ENCODE data around the gene ZNF230. TPM values are rescaled to one million over a fixed set of nuclear protein-coding genes. Genes with fewer than 3 reads are reported as not detected.

ZNF230 gene
- total and polyA plus RNA-seq, 7 donors: 1.2 to 10.6 (median 3.0) TPM

GRCh38 chr19:44025217-44025936 lies 22.6 kb downstream of the ZNF230 start, which contains the start of gene ZNF222:
Gene ZNF222, plus strand, starts transcription at chr19:44025379. Its CDS starts 58 bp downstream, at chr19:44025437.
- H3K27me3 ChIP-seq: no peaks in the 10 kb centered on the region
- intact Hi-C loops (cut with DNase I): no loop called here
- DNase-seq: peak; percentile 88
- peaks cover 17 to 38% (median 34%) of the 10 kb centered on the region in 4 donors for H3K36me3 ChIP-seq
- H3K4me1 ChIP-seq: peaks cover 0 to 11% (median 7%) of the 10 kb centered on the region in 4 donors
- peaks cover 0 to 14% (median 7%) of the 10 kb centered on the region in 4 donors for H3K9me3 ChIP-seq
- H3K4me3 ChIP-seq: peak within 1 kb of the TSS; percentile 60 to 76 (median 69)
- peak within 1 kb of the TSS; percentile 50 to 69 (median 56) for H3K27ac ChIP-seq
- TF ChIP-seq POLR2A (IDR thresholded peaks at IDR 0.05) (no peak), POLR2AphosphoS5 (IDR thresholded peaks at IDR 0.05) (peak in 2 of 4 donors; percentile 19 to 52)
- 1 to 3% methylated on average over 37 of the region's 37 CpGs for WGBS, 2 donors

- no peaks in the 10 kb centered on the region for H3K27me3 ChIP-seq
- TF ChIP-seq CTCF (IDR thresholded peaks at IDR 0.05): no peak
- intact Hi-C loops (cut with DNase I): loop anchor here (2.0 kb wide), 1 partner anchor 24 kb away; no protein-coding TSS in a partner anchor
- DNase-seq: no peak
- peaks cover 0 to 11% (median 7%) of the 10 kb centered on the region in 4 donors for H3K4me1 ChIP-seq
- peaks cover 20 to 51% (median 46%) of the 10 kb centered on the region in 4 donors for H3K36me3 ChIP-seq
- H3K27ac ChIP-seq: no peak overlapping the region
- H3K4me3 ChIP-seq: no peak overlapping the region
- H3K9me3 ChIP-seq: peaks cover 11 to 22% (median 16%) of the 10 kb centered on the region in 4 donors
- 96 to 99% methylated on average over 6 of the region's 6 CpGs for WGBS, 2 donors
Observed at GRCh38 chr19:44026622-44027021, 23.9 kb downstream of the ZNF230 start.

GRCh38 chr19:44032001-44032610 lies 29.3 kb downstream of the ZNF230 start:
- TF ChIP-seq POLR2AphosphoS5 (IDR thresholded peaks at IDR 0.05) (no peak), POLR2A (IDR thresholded peaks at IDR 0.05) (no peak), CTCF (IDR thresholded peaks at IDR 0.05) (no peak), EP300 (IDR thresholded peaks at IDR 0.05) (no peak)
- intact Hi-C loops (cut with DNase I): no loop called here
- Histone ChIP-seq H3K36me3 (peaks cover 27 to 67% (median 57%) of the 10 kb centered on the region in 4 donors), H3K4me1 (no peaks in the 10 kb centered on the region), H3K4me3 (no peak overlapping the region), H3K27ac (no peak overlapping the region), H3K27me3 (no peaks in the 10 kb centered on the region), H3K9me3 (peaks cover 29 to 60% (median 50%) of the 10 kb centered on the region in 4 donors)
- WGBS, 2 donors: 89 to 91% methylated on average over 1 of the region's 1 CpG
- DNase-seq: no peak

- no peak overlapping the region for H3K27ac ChIP-seq
- H3K36me3 ChIP-seq: no peaks in the 10 kb centered on the region
- H3K9me3 ChIP-seq: peaks cover 0 to 10% (median 8%) of the 10 kb centered on the region in 4 donors
- DNase-seq: no peak
- intact Hi-C loops (cut with DNase I): no loop called here
- no peaks in the 10 kb centered on the region for H3K4me1 ChIP-seq
- 78 to 89% methylated on average over 2 of the region's 2 CpGs for WGBS, 2 donors
- TF ChIP-seq POLR2A (IDR thresholded peaks at IDR 0.05) (no peak), CTCF (IDR thresholded peaks at IDR 0.05) (no peak), EP300 (IDR thresholded peaks at IDR 0.05) (no peak), POLR2AphosphoS5 (IDR thresholded peaks at IDR 0.05) (no peak)
- no peak overlapping the region for H3K4me3 ChIP-seq
- no peaks in the 10 kb centered on the region for H3K27me3 ChIP-seq
Observed at GRCh38 chr19:44042147-44042546, 39.4 kb downstream of the ZNF230 start.
